DOHH2 (cell line): ENCODE results near the gene PODXL2.

ENCODE experiments used
- H3F3A ChIP-seq: fragments of 200-600 bp; sonication (generic), shearing (Covaris generic); 2 replicates; pipeline ENCODE4 v1.6.0; 2016; ENCODE audit warnings: antibody characterized with exemption, mild to moderate bottlenecking; ENCODE audit not compliant: control insufficient read depth, insufficient read depth
- H3K27ac ChIP-seq: fragments of 200-600 bp; sonication (generic); 2 replicates; pipeline ENCODE4 v1.5.1; 2014; ENCODE audit warnings: low read depth, mild to moderate bottlenecking, low read length, moderate library complexity
- H3K27me3 ChIP-seq: fragments of 200-600 bp; sonication (generic); 2 replicates; pipeline ENCODE4 v1.6.1; 2014; ENCODE audit warnings: mild to moderate bottlenecking, low read length, mixed read lengths; ENCODE audit not compliant: control insufficient read depth
- H3K36me3 ChIP-seq: fragments of 200-600 bp; sonication (generic); 2 replicates; pipeline ENCODE4 v1.6.1; 2014; ENCODE audit warnings: mild to moderate bottlenecking, low read length, moderate library complexity, mixed read lengths; ENCODE audit not compliant: control insufficient read depth
- H3K4me1 ChIP-seq: fragments of 200-600 bp; sonication (generic); 2 replicates; pipeline ENCODE4 v1.6.1; 2014; ENCODE audit warnings: mild to moderate bottlenecking, low read length, mixed read lengths; ENCODE audit not compliant: control insufficient read depth
- H3K4me2 ChIP-seq: fragments of 200-600 bp; sonication (generic); 2 replicates; pipeline ENCODE4 v1.6.0; 2014; ENCODE audit warnings: mild to moderate bottlenecking, low read length, moderate library complexity
- H3K4me3 ChIP-seq: fragments of 200-600 bp; sonication (generic); 2 replicates; pipeline ENCODE4 v1.5.1; 2014; ENCODE audit warnings: mild to moderate bottlenecking, low read length, mixed read lengths
- H3K79me2 ChIP-seq: fragments of 200-600 bp; sonication (generic); 2 replicates; pipeline ENCODE4 v1.6.1; 2014; ENCODE audit warnings: mild to moderate bottlenecking, low read length, mixed read lengths; ENCODE audit not compliant: control insufficient read depth
- H3K9me2 ChIP-seq: fragments of 200-600 bp; sonication (generic); replicated peaks from 2 replicates; pipeline ENCODE4 v1.6.1; 2014; ENCODE audit warnings: mild to moderate bottlenecking, low read length, mixed read lengths; ENCODE audit not compliant: control insufficient read depth
- H3K9me3 ChIP-seq: fragments of 200-600 bp; sonication (generic); 2 replicates; pipeline ENCODE4 v1.6.1; 2014; ENCODE audit warnings: antibody characterized with exemption, low read length, mixed read lengths; ENCODE audit not compliant: control insufficient read depth, insufficient read depth
- H4K20me1 ChIP-seq: fragments of 200-600 bp; sonication (generic); 2 replicates; pipeline ENCODE4 v1.6.0; 2014; ENCODE audit warnings: low read depth, mild to moderate bottlenecking, antibody characterized with exemption, low read length, moderate library complexity; ENCODE audit not compliant: control insufficient read depth, insufficient read depth
- CTCF ChIP-seq: fragments of 200-600 bp; sonication (generic); IDR thresholded peaks from one replicate; pipeline ENCODE4 v1.5.1; 2014; ENCODE audit warnings: antibody characterized with exemption, mild to moderate bottlenecking, low read depth, low read length; ENCODE audit not compliant: poor library complexity, severe bottlenecking
- EZH2phosphoT487 ChIP-seq: fragments of 200-600 bp; sonication (generic); IDR thresholded peaks from 2 replicates; pipeline ENCODE4 v1.6.1; 2017; ENCODE audit warnings: borderline replicate concordance, mild to moderate bottlenecking, antibody characterized with exemption, low read length, moderate library complexity, mixed read lengths

PODXL2 gene

DNA sequence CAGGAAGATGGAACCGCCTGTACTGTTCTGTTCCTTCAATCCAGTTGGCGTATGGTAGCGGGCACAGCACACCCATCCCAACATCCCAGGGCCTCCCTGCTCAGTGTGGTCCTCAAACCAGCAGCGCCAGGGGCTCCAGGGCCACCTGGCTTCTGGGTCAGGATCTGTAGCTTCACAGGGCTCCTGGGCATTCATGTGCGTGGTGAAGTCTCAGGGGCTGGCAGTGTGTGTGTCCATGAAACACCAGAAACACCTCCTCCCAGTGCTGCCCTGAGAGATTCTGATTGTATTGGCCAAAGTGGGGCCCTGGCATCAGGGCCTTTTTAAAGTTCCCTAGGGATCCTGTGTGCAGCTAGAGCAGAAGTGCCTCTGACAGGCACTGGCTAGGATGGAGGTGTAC lies 85.9 kb downstream of the PODXL2 start:
- Histone ChIP-seq H4K20me1 (no peaks in the 10 kb centered on the region), H3K27me3 (no peaks in the 10 kb centered on the region; the same call in 1 of the 2 replicates), H3K4me2 (no peak overlapping the region), H3K27ac (no peak overlapping the region), H3K4me1 (no peaks in the 10 kb centered on the region), H3K79me2 (no peaks in the 10 kb centered on the region), H3F3A (no peaks in the 10 kb centered on the region), H3K36me3 (no peaks in the 10 kb centered on the region), H3K9me2 (no peaks in the 10 kb centered on the region), H3K4me3 (no peak overlapping the region), H3K9me3 (no peaks in the 10 kb centered on the region)
- TF ChIP-seq EZH2phosphoT487 = no peak
- no peak for TF ChIP-seq CTCF

- H3K4me3 ChIP-seq = no peak overlapping the region
- no peaks in the 10 kb centered on the region for H3K79me2 ChIP-seq
- no peaks in the 10 kb centered on the region; the same call in 1 of the 2 replicates for H3K27me3 ChIP-seq
- H3K9me3 ChIP-seq = no peaks in the 10 kb centered on the region
- TF ChIP-seq EZH2phosphoT487 = no peak
- TF ChIP-seq CTCF = no peak
- H3K4me2 ChIP-seq = no peak overlapping the region
- H3F3A ChIP-seq = no peaks in the 10 kb centered on the region
- H4K20me1 ChIP-seq = no peaks in the 10 kb centered on the region
- H3K4me1 ChIP-seq = no peaks in the 10 kb centered on the region
- no peak overlapping the region for H3K27ac ChIP-seq
- H3K9me2 ChIP-seq = no peaks in the 10 kb centered on the region
- H3K36me3 ChIP-seq = no peaks in the 10 kb centered on the region
Observed at GRCh38 chr3:127715532-127715931, 86.5 kb downstream of the PODXL2 start.

DNA sequence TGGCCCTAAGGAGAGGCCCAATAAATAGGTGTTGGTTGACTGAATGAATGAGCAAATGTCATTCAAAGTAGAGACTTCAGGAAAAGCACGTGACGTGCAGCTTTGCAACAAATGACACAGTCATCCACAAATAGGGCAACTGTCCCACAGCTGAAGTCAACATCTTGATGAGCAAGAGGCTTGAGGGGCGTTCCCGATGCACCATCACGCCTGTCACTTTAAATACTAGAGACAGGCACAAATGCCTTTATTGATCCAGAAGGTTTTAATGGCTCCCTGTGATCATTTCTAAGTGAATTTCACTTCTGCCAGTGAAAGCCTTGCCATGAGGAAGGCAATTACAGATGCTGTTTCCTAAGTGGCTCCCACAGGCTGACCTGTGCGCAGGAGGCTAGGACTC lies 87.4 kb downstream of the PODXL2 start:
- Histone ChIP-seq H3K27me3 (no peaks in the 10 kb centered on the region; the same call in 1 of the 2 replicates), H3K4me2 (no peak overlapping the region), H3K36me3 (no peaks in the 10 kb centered on the region), H3K27ac (no peak overlapping the region), H3F3A (no peaks in the 10 kb centered on the region), H3K9me2 (no peaks in the 10 kb centered on the region), H4K20me1 (no peaks in the 10 kb centered on the region), H3K9me3 (no peaks in the 10 kb centered on the region), H3K4me1 (no peaks in the 10 kb centered on the region), H3K79me2 (no peaks in the 10 kb centered on the region), H3K4me3 (no peak overlapping the region)
- TF ChIP-seq EZH2phosphoT487 (no peak), CTCF (no peak)
